Neural crest cell (in vitro differentiated cells): ENCODE results near the gene SMPD3. TPM values are rescaled to one million over a fixed set of nuclear protein-coding genes. Genes with fewer than 3 reads are reported as not detected.

Experiments used
- DNase-seq: peaks from one replicate; pipeline ENCODE4 v3.0.0; 2021; ENCODE audit warnings: low read depth, mixed read lengths, low spot score
- H3K27ac Mint-ChIP-seq: one replicate; pipeline ENCODE4 v1.8.0; 2021; ENCODE audit warnings: mild to moderate bottlenecking, mixed read lengths; ENCODE audit not compliant: unreplicated experiment
- H3K27me3 Mint-ChIP-seq: 2 replicates; pipeline ENCODE4 v1.8.0; 2021; ENCODE audit warnings: low read depth, mild to moderate bottlenecking, mixed read lengths
- H3K36me3 Mint-ChIP-seq: 2 replicates; pipeline ENCODE4 v1.8.0; 2021; ENCODE audit warnings: low read depth, mild to moderate bottlenecking, mixed read lengths
- H3K4me1 Mint-ChIP-seq: 2 replicates; pipeline ENCODE4 v1.8.0; 2021; ENCODE audit warnings: mixed read lengths
- H3K4me3 Mint-ChIP-seq: one replicate; pipeline ENCODE4 v1.8.0; 2021; ENCODE audit warnings: mild to moderate bottlenecking, mixed read lengths
- H3K9me3 Mint-ChIP-seq: 2 replicates; pipeline ENCODE4 v1.8.0; 2021; ENCODE audit warnings: mixed read lengths
- total RNA-seq: library from RNA; stranded (reverse); gene quantifications from 2 replicates; pipeline ENCODE4 v1.2.1, GENCODE V29; 2021
- TF ChIP-seq, protein P1 (sequence below): fragments of 200-600 bp; sonication (generic); conservative IDR thresholded peaks from 2 replicates; pipeline ENCODE4 v1.5.0; 2021; ENCODE audit warnings: antibody characterized with exemption, mild to moderate bottlenecking

Gene SMPD3
- total RNA-seq, 1 donor from 2014 or later = 3.8 TPM

DNA sequence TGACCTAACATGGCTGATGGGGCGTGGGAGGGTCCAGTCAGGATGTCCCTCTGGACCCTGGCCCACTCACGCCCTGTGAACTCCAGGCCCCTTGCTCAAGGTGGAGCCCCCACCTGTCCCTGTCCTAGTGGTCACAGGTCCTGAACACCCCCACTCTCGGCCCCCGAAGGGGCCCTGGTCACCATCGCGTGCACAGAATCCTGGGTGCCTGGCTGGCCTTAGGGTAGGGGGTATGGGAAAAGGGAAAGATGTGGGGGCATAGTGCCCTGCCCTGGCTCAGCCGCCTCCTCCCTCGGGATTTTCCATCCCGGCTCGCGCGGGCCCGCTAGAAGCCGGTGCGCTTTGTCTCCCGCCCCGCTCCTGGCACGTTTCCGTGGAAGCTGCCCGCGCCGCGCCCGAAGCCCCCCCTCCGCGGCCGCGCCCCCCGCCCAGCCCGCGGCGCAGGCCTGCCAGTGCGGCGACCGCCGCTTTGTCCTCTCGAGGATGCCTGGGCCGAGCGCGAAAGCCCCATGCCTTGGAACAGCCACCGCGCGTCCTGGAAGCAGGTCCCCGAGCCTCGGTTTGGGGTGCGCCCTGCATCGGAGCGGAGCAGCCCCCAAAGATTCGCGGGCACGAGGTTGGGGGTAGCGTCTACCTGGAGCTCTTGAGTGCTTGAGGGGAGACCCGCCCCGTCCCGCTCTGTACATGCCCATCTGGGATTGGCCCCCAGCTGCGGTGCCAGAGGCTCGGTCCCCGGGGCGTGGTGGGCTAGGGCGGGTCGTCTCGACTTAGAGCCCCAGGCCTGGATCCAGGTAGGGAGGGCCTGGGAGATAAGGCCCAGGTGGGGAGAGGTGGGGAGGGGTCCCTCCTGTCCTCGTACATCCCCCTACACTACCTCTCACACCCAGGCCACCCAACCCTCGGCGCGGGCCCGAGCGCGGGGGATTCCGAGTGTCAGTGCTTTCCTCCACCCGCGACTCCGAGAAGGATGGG lies 1.3 kb downstream of the SMPD3 start:
- DNase-seq = no peak
- peak overlapping the region; percentile 67 for H3K4me3 Mint-ChIP-seq
- H3K4me1 Mint-ChIP-seq = peaks cover 15% of the 10 kb centered on the region

DNA sequence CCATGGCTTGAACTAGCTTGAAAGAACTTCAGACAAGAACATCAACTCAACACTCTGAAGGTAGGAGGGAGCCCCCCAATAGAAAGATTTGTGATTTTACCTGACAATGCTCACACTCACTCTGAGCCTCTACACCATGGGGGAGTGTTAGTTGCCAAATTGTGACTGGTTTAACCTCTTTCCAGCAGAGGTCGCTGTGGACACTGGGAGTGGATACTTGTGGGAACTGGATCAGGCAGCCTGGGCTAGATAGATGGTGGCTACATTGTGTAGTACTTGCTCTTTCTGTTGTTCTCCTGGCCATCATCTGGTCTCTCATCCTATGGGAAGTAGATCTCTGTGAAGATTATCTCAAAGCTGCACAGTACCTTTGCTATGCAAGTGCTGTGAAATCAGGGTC lies 2.9 kb downstream of the SMPD3 start:
- H3K4me1 Mint-ChIP-seq = peaks cover 15% of the 10 kb centered on the region
- peak overlapping the region; percentile 54 for H3K4me3 Mint-ChIP-seq
- H3K9me3 Mint-ChIP-seq = no peaks in the 10 kb centered on the region
- peak; percentile 64 for DNase-seq
- no peaks in the 10 kb centered on the region for H3K36me3 Mint-ChIP-seq
- H3K27ac Mint-ChIP-seq = no peak overlapping the region
- peaks cover 50% of the 10 kb centered on the region for H3K27me3 Mint-ChIP-seq
- TF ChIP-seq, protein P1, sequence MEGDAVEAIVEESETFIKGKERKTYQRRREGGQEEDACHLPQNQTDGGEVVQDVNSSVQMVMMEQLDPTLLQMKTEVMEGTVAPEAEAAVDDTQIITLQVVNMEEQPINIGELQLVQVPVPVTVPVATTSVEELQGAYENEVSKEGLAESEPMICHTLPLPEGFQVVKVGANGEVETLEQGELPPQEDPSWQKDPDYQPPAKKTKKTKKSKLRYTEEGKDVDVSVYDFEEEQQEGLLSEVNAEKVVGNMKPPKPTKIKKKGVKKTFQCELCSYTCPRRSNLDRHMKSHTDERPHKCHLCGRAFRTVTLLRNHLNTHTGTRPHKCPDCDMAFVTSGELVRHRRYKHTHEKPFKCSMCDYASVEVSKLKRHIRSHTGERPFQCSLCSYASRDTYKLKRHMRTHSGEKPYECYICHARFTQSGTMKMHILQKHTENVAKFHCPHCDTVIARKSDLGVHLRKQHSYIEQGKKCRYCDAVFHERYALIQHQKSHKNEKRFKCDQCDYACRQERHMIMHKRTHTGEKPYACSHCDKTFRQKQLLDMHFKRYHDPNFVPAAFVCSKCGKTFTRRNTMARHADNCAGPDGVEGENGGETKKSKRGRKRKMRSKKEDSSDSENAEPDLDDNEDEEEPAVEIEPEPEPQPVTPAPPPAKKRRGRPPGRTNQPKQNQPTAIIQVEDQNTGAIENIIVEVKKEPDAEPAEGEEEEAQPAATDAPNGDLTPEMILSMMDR = peak; percentile 62

More for the DNA sequence above, 1.3 kb downstream of the SMPD3 start:
- Mint-ChIP-seq H3K27me3 (peaks cover 39% of the 10 kb centered on the region), H3K36me3 (no peaks in the 10 kb centered on the region), H3K9me3 (no peaks in the 10 kb centered on the region), H3K27ac (no peak overlapping the region)
- TF ChIP-seq, protein P1 = no peak

DNA sequence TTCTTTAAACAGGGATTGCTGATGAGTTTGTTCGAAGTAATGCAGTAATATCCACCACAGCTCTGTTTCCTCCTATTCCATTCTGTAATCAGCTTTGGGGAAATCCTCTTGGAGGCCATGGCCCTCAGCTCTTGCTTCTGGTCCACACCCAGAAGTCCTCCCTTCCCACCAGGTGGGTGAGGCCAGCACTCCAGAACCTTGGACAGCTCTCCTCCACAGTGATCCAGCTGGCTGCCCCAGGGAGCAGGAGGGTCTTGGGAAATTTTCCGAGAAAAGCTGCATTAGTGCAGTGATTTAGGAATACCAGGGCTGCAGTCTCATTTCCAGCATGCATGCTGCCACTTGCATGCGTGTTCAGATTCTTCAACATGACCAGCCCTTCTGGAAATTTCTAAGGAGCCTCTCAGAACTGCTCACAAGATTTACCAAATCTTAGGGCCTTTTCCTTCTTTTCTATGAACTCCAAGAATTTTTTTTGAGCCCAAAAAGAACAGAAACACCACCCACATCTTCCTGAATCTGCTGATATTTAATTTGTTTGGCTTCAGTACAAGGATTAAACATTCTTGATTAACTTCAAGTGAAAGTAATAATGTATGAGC lies 4.2 kb downstream of the SMPD3 start:
- Mint-ChIP-seq H3K9me3 (no peaks in the 10 kb centered on the region), H3K36me3 (no peaks in the 10 kb centered on the region), H3K27ac (no peak overlapping the region), H3K27me3 (peaks cover 58% of the 10 kb centered on the region), H3K4me1 (peaks cover 8% of the 10 kb centered on the region), H3K4me3 (no peak overlapping the region)
- peak; percentile 45 for DNase-seq
- TF ChIP-seq, protein P1 = no peak

DNA sequence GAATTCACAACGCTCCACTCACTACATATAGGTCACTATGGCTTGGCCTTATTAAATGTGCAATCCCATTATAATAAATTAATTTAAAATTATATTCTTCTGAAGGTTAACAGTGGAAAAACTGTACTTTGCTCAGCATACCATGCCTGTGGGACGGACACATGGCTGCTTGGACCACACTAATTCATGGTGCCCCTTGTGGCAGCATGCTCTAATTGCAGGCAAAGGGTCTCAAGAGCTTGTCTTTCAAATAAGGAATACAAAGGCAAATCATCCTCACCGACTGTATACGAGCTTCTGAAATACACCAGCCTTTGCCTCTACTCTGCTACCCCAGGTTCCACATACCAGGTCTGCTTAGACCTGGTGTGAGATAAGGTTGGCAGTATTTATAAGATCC lies 11.7 kb downstream of the SMPD3 start:
- Mint-ChIP-seq H3K36me3 (no peaks in the 10 kb centered on the region), H3K4me1 (no peaks in the 10 kb centered on the region), H3K9me3 (peaks cover 2% of the 10 kb centered on the region), H3K27me3 (peaks cover 27% of the 10 kb centered on the region), H3K27ac (no peak overlapping the region), H3K4me3 (no peak overlapping the region)
- TF ChIP-seq, protein P1 = peak; percentile 55
- no peak for DNase-seq

DNA sequence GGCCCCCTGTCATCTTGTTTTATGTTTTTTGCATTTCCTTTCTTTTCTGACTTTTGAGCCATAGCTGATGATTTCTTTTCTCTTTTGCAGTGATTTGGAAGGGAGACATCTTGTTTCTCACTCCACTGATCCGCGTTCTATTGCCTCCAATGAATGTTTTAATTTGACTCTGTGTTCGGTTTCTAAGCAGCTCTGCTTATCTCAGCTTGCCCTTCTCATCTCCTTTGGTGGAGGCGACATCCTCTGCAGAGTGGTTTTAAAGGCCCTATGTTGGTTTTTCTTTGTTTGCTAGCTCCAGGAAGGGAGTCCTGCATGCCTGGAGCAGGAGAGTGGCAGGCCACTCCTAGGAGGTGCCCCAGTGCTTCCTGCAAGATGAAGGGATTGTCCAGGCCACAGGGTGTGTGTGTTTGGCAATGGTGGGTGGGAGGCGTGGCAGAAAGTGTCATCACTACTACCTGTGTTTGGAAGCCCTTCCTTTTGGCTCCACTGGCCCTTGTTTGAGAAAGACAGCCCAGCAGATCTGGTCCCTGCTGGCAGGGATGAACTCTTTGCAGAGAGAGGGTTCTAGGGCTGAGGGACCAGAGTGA lies 13.6 kb downstream of the SMPD3 start:
- DNase-seq = no peak
- Mint-ChIP-seq H3K9me3 (peaks cover 2% of the 10 kb centered on the region), H3K4me3 (no peak overlapping the region), H3K27ac (no peak overlapping the region), H3K4me1 (no peaks in the 10 kb centered on the region), H3K27me3 (peaks cover 19% of the 10 kb centered on the region), H3K36me3 (no peaks in the 10 kb centered on the region)
- TF ChIP-seq, protein P1 = no peak
